Stomach (tissue), 4 donors: Measurements from ENCODE around the gene ATG4C.

Experiments
- EP300 ChIP-seq: sonication (generic); formaldehyde crosslinking; IDR thresholded peaks from one replicate; pipeline ENCODE4 v1.6.1; 2017; ENCODE audit warnings: antibody characterized with exemption
- POLR2A ChIP-seq, 4 donors: fragments of 450-650 bp; IDR thresholded peaks; one replicate each; pipeline ENCODE4 v1.6.1; 2016; ENCODE audit warnings: antibody characterized with exemption in 4 of 4, control low read depth in 2 of 4, mild to moderate bottlenecking in 1 of 4, moderate library complexity in 1 of 4
- TF ChIP-seq, protein P1 (sequence below), 7 experiments: fragments of 450-650 bp in 4 of 7; fragments of 200-600 bp in 3 of 7; sonication (generic) in 3 of 7; IDR thresholded peaks; one replicate each; pipeline ENCODE4 v1.5.1; 2016 to 2019; ENCODE audit warnings: antibody characterized with exemption in 7 of 7, control low read depth in 2 of 7, mild to moderate bottlenecking in 1 of 7

DNA sequence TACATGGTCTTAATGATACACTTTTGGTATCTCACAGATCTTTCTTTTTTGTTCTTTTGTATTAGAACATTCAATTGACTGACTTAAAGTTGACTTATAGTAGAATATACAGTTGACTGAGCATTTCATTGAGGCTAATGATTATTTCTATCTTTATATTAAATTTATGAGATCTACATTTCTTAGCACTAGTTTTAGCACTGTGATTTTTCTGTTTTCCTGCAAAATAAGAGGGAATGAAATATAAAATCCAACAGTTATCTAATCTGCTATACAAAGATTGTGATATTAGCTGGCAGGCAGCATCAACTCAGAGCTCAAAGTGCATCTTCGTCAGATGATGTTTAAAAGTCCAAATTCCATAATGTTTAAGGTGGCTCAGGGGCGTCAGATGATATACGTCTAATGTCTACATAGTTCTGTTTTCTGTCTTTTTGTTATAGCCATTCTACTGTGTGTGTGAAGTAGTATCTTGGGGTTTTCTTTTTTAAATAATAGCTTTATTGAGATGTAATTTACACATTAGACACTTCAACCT is 85.4 kb downstream of the ATG4C start:
- TF ChIP-seq POLR2A (IDR thresholded peaks at IDR 0.05) (no peak), EP300 (no peak)
- TF ChIP-seq, protein P1, sequence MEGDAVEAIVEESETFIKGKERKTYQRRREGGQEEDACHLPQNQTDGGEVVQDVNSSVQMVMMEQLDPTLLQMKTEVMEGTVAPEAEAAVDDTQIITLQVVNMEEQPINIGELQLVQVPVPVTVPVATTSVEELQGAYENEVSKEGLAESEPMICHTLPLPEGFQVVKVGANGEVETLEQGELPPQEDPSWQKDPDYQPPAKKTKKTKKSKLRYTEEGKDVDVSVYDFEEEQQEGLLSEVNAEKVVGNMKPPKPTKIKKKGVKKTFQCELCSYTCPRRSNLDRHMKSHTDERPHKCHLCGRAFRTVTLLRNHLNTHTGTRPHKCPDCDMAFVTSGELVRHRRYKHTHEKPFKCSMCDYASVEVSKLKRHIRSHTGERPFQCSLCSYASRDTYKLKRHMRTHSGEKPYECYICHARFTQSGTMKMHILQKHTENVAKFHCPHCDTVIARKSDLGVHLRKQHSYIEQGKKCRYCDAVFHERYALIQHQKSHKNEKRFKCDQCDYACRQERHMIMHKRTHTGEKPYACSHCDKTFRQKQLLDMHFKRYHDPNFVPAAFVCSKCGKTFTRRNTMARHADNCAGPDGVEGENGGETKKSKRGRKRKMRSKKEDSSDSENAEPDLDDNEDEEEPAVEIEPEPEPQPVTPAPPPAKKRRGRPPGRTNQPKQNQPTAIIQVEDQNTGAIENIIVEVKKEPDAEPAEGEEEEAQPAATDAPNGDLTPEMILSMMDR (IDR thresholded peaks at IDR 0.05) = no peak
